Measurements from ENCODE around the gene MMP25.

MMP25 gene

GRCh38 chr16:3097266-3097665 is 50.9 kb downstream of the MMP25 start:
- H3K9me2 ChIP-seq (replicated peaks; ENCODE audit: low read depth, low read length) = no peaks in the 10 kb centered on the region

GRCh38 chr16:3098459-3099394 is 52.4 kb downstream of the MMP25 start, which contains the start of gene ZSCAN10:
Gene ZSCAN10 (minus strand): TSS chr16:3099294. CDS start chr16:3092937, 6,357 bp downstream.
- TF ChIP-seq, protein P1, sequence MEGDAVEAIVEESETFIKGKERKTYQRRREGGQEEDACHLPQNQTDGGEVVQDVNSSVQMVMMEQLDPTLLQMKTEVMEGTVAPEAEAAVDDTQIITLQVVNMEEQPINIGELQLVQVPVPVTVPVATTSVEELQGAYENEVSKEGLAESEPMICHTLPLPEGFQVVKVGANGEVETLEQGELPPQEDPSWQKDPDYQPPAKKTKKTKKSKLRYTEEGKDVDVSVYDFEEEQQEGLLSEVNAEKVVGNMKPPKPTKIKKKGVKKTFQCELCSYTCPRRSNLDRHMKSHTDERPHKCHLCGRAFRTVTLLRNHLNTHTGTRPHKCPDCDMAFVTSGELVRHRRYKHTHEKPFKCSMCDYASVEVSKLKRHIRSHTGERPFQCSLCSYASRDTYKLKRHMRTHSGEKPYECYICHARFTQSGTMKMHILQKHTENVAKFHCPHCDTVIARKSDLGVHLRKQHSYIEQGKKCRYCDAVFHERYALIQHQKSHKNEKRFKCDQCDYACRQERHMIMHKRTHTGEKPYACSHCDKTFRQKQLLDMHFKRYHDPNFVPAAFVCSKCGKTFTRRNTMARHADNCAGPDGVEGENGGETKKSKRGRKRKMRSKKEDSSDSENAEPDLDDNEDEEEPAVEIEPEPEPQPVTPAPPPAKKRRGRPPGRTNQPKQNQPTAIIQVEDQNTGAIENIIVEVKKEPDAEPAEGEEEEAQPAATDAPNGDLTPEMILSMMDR (conservative IDR thresholded peaks at IDR 0.05; ENCODE audit: low read length) = no peak
- TF ChIP-seq EZH2phosphoT487 (IDR thresholded peaks at IDR 0.05; ENCODE audit: borderline replicate concordance) = no peak
- no peaks in the 10 kb centered on the region for H3K9me2 ChIP-seq (replicated peaks; ENCODE audit: low read depth, low read length)
- no peaks in the 10 kb centered on the region for H3K27me3 ChIP-seq (ENCODE audit: insufficient read depth, low read length, poor library complexity, severe bottlenecking)
- no peaks in the 10 kb centered on the region for H3K9me3 ChIP-seq (ENCODE audit: insufficient read depth, low read depth, low read length)
- no peaks in the 10 kb centered on the region for H3K36me3 ChIP-seq (ENCODE audit: insufficient read depth, low read length)
- H3K4me3 ChIP-seq (ENCODE audit: low read length, poor library complexity, severe bottlenecking) = no peak within 1 kb of the TSS
- H3K4me1 ChIP-seq (ENCODE audit: insufficient read depth, low read length, poor library complexity, severe bottlenecking) = peaks cover 4% of the 10 kb centered on the region
- no peak within 1 kb of the TSS for H2AFZ ChIP-seq (ENCODE audit: low read length)
- no peaks in the 10 kb centered on the region for H3F3A ChIP-seq (ENCODE audit: low read depth)
- no peak within 1 kb of the TSS for H3K9ac ChIP-seq (ENCODE audit: low read depth, low read length, poor library complexity, severe bottlenecking)
- H4K20me1 ChIP-seq (ENCODE audit: insufficient read depth, low read length, poor library complexity, severe bottlenecking) = no peaks in the 10 kb centered on the region
- no peaks in the 10 kb centered on the region for H3K79me2 ChIP-seq (ENCODE audit: insufficient read depth, low read length)
- H3K4me2 ChIP-seq (ENCODE audit: low read depth, low read length, poor library complexity, severe bottlenecking) = no peak within 1 kb of the TSS

More at GRCh38 chr16:3097266-3097665, 50.9 kb downstream of the MMP25 start:
- no peaks in the 10 kb centered on the region for H3K79me2 ChIP-seq (ENCODE audit: insufficient read depth, low read length)
- no peaks in the 10 kb centered on the region for H3K27me3 ChIP-seq (ENCODE audit: insufficient read depth, low read length, poor library complexity, severe bottlenecking)
- no peak overlapping the region for H3K4me2 ChIP-seq (ENCODE audit: low read depth, low read length, poor library complexity, severe bottlenecking)
- H3K4me3 ChIP-seq (ENCODE audit: low read length, poor library complexity, severe bottlenecking) = no peak overlapping the region
- H3K4me1 ChIP-seq (ENCODE audit: insufficient read depth, low read length, poor library complexity, severe bottlenecking) = peaks cover 4% of the 10 kb centered on the region
- no peaks in the 10 kb centered on the region for H3K36me3 ChIP-seq (ENCODE audit: insufficient read depth, low read length)
- TF ChIP-seq, protein P1 (conservative IDR thresholded peaks at IDR 0.05; ENCODE audit: low read length) = no peak
- TF ChIP-seq EZH2phosphoT487 (IDR thresholded peaks at IDR 0.05; ENCODE audit: borderline replicate concordance) = no peak
- H4K20me1 ChIP-seq (ENCODE audit: insufficient read depth, low read length, poor library complexity, severe bottlenecking) = no peaks in the 10 kb centered on the region
- H3K9me3 ChIP-seq (ENCODE audit: insufficient read depth, low read depth, low read length) = no peaks in the 10 kb centered on the region
- no peak overlapping the region for H3K9ac ChIP-seq (ENCODE audit: low read depth, low read length, poor library complexity, severe bottlenecking)
- H3F3A ChIP-seq (ENCODE audit: low read depth) = no peaks in the 10 kb centered on the region
- H2AFZ ChIP-seq (ENCODE audit: low read length) = no peak overlapping the region

DNA sequence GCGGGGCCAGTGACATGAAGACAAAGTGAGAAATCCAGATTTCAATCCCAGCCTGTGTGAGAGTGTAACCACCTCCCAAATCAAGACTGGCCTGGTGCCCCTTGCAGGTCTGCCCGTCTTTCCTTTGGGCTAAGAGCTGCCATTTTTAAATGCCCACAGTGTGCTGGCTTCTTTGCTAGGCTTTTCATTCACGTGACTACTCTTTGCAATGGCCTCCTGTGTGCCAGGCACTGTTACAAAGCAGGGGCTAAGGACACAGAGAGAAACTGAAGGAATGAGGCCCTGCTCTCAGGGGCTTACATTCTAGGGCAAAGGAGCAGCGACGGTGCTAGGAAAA is 53.0 kb downstream of the MMP25 start:
- Histone ChIP-seq H3K4me1 (ENCODE audit: insufficient read depth, low read length, poor library complexity, severe bottlenecking) (peaks cover 4% of the 10 kb centered on the region), H3K9me3 (ENCODE audit: insufficient read depth, low read depth, low read length) (no peaks in the 10 kb centered on the region), H4K20me1 (ENCODE audit: insufficient read depth, low read length, poor library complexity, severe bottlenecking) (no peaks in the 10 kb centered on the region), H2AFZ (ENCODE audit: low read length) (no peak overlapping the region), H3K36me3 (ENCODE audit: insufficient read depth, low read length) (no peaks in the 10 kb centered on the region), H3K9me2 (replicated peaks; ENCODE audit: low read depth, low read length) (no peaks in the 10 kb centered on the region), H3K4me2 (ENCODE audit: low read depth, low read length, poor library complexity, severe bottlenecking) (no peak overlapping the region), H3K27me3 (ENCODE audit: insufficient read depth, low read length, poor library complexity, severe bottlenecking) (no peaks in the 10 kb centered on the region), H3K9ac (ENCODE audit: low read depth, low read length, poor library complexity, severe bottlenecking) (no peak overlapping the region), H3K79me2 (ENCODE audit: insufficient read depth, low read length) (no peaks in the 10 kb centered on the region), H3F3A (ENCODE audit: low read depth) (no peaks in the 10 kb centered on the region), H3K4me3 (ENCODE audit: low read length, poor library complexity, severe bottlenecking) (no peak overlapping the region)
- TF ChIP-seq, protein P1 (conservative IDR thresholded peaks at IDR 0.05; ENCODE audit: low read length) = no peak
- TF ChIP-seq EZH2phosphoT487 (IDR thresholded peaks at IDR 0.05; ENCODE audit: borderline replicate concordance) = no peak
